Endothelial cell of umbilical vein (primary cell): ENCODE results near the gene PPP1R2B.

ENCODE experiments used
- EZH2 ChIP-seq: IDR thresholded peaks from 2 replicates; pipeline ENCODE4 v1.6.1; 2012; ENCODE audit warnings: borderline replicate concordance, low read depth, mild to moderate bottlenecking, moderate library complexity, low read length, inconsistent platforms; ENCODE audit not compliant: severe bottlenecking
- FOS ChIP-seq: IDR thresholded peaks from 2 replicates; pipeline ENCODE4 v1.6.1; 2011; ENCODE audit warnings: mild to moderate bottlenecking, low read length, moderate library complexity, borderline replicate concordance; ENCODE audit not compliant: insufficient read depth
- GATA2 ChIP-seq: IDR thresholded peaks from 2 replicates; pipeline ENCODE4 v1.7.0; 2011; ENCODE audit warnings: low read depth, mild to moderate bottlenecking, moderate library complexity, mixed read lengths, low read length; ENCODE audit not compliant: insufficient read length, insufficient read depth
- JUN ChIP-seq: IDR thresholded peaks from 2 replicates; pipeline ENCODE4 v1.6.1; 2011; ENCODE audit warnings: borderline replicate concordance, low read depth; ENCODE audit not compliant: insufficient read length, insufficient read depth
- MAX ChIP-seq: IDR thresholded peaks from 2 replicates; pipeline ENCODE4 v1.6.1; 2011; ENCODE audit not compliant: insufficient read depth, insufficient read length
- POLR2A ChIP-seq: IDR thresholded peaks from 2 replicates; pipeline ENCODE4 v1.6.1; 2012; ENCODE audit warnings: low read depth, mild to moderate bottlenecking, control low read depth, low read length
- TF ChIP-seq, protein P1 (sequence below), 2 donors: IDR thresholded peaks; 1 replicate in 1 of 2; 2 replicates in 1 of 2; pipeline ENCODE4 v1.5.1; 2011; ENCODE audit warnings: low read length in 2 of 2, mild to moderate bottlenecking in 2 of 2, moderate library complexity in 2 of 2, control low read depth in 1 of 2, inconsistent platforms in 1 of 2, low read depth in 1 of 2; ENCODE audit not compliant: insufficient read depth in 1 of 2; ENCODE audit errors: extremely low read depth in 1 of 2

GRCh38 chr5:156800929-156801328 is 49.2 kb upstream of the PPP1R2B start:
- TF ChIP-seq JUN (no peak), EZH2 (no peak), POLR2A (no peak), MAX (no peak), GATA2 (no peak), FOS (no peak)
- TF ChIP-seq, protein P1, sequence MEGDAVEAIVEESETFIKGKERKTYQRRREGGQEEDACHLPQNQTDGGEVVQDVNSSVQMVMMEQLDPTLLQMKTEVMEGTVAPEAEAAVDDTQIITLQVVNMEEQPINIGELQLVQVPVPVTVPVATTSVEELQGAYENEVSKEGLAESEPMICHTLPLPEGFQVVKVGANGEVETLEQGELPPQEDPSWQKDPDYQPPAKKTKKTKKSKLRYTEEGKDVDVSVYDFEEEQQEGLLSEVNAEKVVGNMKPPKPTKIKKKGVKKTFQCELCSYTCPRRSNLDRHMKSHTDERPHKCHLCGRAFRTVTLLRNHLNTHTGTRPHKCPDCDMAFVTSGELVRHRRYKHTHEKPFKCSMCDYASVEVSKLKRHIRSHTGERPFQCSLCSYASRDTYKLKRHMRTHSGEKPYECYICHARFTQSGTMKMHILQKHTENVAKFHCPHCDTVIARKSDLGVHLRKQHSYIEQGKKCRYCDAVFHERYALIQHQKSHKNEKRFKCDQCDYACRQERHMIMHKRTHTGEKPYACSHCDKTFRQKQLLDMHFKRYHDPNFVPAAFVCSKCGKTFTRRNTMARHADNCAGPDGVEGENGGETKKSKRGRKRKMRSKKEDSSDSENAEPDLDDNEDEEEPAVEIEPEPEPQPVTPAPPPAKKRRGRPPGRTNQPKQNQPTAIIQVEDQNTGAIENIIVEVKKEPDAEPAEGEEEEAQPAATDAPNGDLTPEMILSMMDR (IDR thresholded peaks at IDR 0.05; ENCODE audit: extremely low read depth in 1 of 2, insufficient read depth in 1 of 2, low read depth in 1 of 2, low read length in 2 of 2) = no peak
